ENCODE results near the gene ZKSCAN4. TPM values are rescaled to one million over a fixed set of nuclear protein-coding genes. Genes with fewer than 3 reads are reported as not detected.

Gene ZKSCAN4
- total and polyA plus RNA-seq, 2 of the 8 experiments (the other 6 are each of a cell fraction or from before 2014, with no cell fraction given): 2.2 to 6.6 TPM

DNA sequence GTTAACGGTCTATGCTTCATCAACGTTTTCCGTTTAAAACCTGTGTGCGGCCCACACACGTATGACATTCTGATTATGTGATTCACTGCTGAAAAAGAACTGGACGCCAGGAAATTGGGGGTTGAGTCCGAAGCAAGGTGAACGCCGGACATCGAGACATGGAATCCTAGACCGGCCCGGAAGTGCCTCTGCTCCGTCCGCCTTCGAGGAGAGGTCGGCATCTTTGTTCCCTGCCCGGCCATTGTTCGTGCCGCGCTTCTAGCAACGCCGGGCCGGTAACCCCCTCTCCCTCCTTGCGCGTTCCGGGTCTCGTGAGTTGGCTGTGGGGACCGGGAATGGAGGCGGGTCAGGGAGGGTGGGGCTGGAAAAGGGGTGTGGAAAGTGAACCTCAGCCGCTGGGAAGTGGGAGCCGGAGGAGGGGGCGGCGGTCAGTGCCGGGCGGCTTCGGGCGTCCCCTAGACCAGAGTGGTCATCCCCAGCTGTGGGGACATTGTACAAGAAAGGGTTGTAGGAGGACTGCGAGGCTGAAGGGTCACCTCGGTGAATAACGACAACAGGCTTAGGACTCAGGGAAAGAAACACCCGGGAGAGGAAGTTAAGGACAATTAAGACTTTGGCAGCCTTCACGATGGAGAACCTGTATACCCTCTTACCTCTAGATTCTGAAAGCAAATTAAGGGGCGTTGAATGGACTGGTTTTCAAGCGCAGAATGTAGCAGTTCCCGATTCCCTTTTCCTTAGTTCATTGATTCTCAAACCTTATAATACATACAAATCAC lies 26.8 kb downstream of the ZKSCAN4 start, which contains the start of gene ZSCAN9 (continued):
- TF ChIP-seq, protein P1, sequence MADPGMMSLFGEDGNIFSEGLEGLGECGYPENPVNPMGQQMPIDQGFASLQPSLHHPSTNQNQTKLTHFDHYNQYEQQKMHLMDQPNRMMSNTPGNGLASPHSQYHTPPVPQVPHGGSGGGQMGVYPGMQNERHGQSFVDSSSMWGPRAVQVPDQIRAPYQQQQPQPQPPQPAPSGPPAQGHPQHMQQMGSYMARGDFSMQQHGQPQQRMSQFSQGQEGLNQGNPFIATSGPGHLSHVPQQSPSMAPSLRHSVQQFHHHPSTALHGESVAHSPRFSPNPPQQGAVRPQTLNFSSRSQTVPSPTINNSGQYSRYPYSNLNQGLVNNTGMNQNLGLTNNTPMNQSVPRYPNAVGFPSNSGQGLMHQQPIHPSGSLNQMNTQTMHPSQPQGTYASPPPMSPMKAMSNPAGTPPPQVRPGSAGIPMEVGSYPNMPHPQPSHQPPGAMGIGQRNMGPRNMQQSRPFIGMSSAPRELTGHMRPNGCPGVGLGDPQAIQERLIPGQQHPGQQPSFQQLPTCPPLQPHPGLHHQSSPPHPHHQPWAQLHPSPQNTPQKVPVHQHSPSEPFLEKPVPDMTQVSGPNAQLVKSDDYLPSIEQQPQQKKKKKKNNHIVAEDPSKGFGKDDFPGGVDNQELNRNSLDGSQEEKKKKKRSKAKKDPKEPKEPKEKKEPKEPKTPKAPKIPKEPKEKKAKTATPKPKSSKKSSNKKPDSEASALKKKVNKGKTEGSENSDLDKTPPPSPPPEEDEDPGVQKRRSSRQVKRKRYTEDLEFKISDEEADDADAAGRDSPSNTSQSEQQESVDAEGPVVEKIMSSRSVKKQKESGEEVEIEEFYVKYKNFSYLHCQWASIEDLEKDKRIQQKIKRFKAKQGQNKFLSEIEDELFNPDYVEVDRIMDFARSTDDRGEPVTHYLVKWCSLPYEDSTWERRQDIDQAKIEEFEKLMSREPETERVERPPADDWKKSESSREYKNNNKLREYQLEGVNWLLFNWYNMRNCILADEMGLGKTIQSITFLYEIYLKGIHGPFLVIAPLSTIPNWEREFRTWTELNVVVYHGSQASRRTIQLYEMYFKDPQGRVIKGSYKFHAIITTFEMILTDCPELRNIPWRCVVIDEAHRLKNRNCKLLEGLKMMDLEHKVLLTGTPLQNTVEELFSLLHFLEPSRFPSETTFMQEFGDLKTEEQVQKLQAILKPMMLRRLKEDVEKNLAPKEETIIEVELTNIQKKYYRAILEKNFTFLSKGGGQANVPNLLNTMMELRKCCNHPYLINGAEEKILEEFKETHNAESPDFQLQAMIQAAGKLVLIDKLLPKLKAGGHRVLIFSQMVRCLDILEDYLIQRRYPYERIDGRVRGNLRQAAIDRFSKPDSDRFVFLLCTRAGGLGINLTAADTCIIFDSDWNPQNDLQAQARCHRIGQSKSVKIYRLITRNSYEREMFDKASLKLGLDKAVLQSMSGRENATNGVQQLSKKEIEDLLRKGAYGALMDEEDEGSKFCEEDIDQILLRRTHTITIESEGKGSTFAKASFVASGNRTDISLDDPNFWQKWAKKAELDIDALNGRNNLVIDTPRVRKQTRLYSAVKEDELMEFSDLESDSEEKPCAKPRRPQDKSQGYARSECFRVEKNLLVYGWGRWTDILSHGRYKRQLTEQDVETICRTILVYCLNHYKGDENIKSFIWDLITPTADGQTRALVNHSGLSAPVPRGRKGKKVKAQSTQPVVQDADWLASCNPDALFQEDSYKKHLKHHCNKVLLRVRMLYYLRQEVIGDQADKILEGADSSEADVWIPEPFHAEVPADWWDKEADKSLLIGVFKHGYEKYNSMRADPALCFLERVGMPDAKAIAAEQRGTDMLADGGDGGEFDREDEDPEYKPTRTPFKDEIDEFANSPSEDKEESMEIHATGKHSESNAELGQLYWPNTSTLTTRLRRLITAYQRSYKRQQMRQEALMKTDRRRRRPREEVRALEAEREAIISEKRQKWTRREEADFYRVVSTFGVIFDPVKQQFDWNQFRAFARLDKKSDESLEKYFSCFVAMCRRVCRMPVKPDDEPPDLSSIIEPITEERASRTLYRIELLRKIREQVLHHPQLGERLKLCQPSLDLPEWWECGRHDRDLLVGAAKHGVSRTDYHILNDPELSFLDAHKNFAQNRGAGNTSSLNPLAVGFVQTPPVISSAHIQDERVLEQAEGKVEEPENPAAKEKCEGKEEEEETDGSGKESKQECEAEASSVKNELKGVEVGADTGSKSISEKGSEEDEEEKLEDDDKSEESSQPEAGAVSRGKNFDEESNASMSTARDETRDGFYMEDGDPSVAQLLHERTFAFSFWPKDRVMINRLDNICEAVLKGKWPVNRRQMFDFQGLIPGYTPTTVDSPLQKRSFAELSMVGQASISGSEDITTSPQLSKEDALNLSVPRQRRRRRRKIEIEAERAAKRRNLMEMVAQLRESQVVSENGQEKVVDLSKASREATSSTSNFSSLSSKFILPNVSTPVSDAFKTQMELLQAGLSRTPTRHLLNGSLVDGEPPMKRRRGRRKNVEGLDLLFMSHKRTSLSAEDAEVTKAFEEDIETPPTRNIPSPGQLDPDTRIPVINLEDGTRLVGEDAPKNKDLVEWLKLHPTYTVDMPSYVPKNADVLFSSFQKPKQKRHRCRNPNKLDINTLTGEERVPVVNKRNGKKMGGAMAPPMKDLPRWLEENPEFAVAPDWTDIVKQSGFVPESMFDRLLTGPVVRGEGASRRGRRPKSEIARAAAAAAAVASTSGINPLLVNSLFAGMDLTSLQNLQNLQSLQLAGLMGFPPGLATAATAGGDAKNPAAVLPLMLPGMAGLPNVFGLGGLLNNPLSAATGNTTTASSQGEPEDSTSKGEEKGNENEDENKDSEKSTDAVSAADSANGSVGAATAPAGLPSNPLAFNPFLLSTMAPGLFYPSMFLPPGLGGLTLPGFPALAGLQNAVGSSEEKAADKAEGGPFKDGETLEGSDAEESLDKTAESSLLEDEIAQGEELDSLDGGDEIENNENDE (IDR thresholded peaks at IDR 0.05; ENCODE audit: insufficient replicate concordance, low read length): no peak
- TF ChIP-seq BRCA1 (IDR thresholded peaks at IDR 0.05; ENCODE audit: low read depth, low read length): no peak
- TF ChIP-seq CBX8 (IDR thresholded peaks at IDR 0.05; ENCODE audit: borderline replicate concordance, low read depth, low read length): no peak
- peak; percentile 71 for TF ChIP-seq KDM4A (IDR thresholded peaks at IDR 0.05; ENCODE audit: low read depth, low read length, severe bottlenecking)
- TF ChIP-seq TCF12 (IDR thresholded peaks at IDR 0.05; ENCODE audit: low read depth, low read length): 0 out of 2 replicates have a peak, but pooled peaks have one; percentile 37
- no peak for TF ChIP-seq SIRT6 (IDR thresholded peaks at IDR 0.05; ENCODE audit: low read length)
- TF ChIP-seq SRF (IDR thresholded peaks at IDR 0.05; ENCODE audit: low read depth, low read length): no peak
- TF ChIP-seq EGR1 (IDR thresholded peaks at IDR 0.05; ENCODE audit: borderline replicate concordance, low read depth, low read length): peak; percentile 66
- TF ChIP-seq SP2 (IDR thresholded peaks at IDR 0.05; ENCODE audit: low read length): peak; percentile 89
- peak; percentile 74; the same call in 1 of the 2 replicates for TF ChIP-seq POLR2AphosphoS5 (IDR thresholded peaks at IDR 0.05; ENCODE audit: low read depth, low read length)
- TF ChIP-seq CHD1 (IDR thresholded peaks at IDR 0.05; ENCODE audit: low read depth, low read length): no peak
